Immature natural killer cell (primary cell): Measurements from ENCODE around the gene ANP32A. TPM values are rescaled to one million over a fixed set of nuclear protein-coding genes. Genes with fewer than 3 reads are reported as not detected.
"Not testable (repeated sequence)": the region's sequence is repeated elsewhere in the genome, so short reads cannot be mapped to it uniquely, and the experiment has no call there.

ENCODE experiments used
- DNase-seq, 3 donors: peaks; one replicate each; pipeline ENCODE4 v3.0.0; 2022; ENCODE audit warnings: mixed read lengths in 1 of 3
- H3K27ac Mint-ChIP-seq, 6 donors: one replicate each; pipeline ENCODE4 v1.8.0; 2020; ENCODE audit warnings: mixed read lengths in 6 of 6, mild to moderate bottlenecking in 5 of 6, inconsistent platforms in 4 of 6, moderate library complexity in 3 of 6
- H3K27me3 Mint-ChIP-seq, 3 donors: one replicate each; pipeline ENCODE4 v1.8.0; 2020 to 2021; ENCODE audit warnings: low read depth in 3 of 3, mild to moderate bottlenecking in 3 of 3, mixed read lengths in 3 of 3, moderate library complexity in 3 of 3, inconsistent platforms in 1 of 3
- H3K36me3 Mint-ChIP-seq, 3 donors: one replicate each; pipeline ENCODE4 v1.8.0; 2020; ENCODE audit warnings: mixed read lengths in 3 of 3, inconsistent platforms in 2 of 3, mild to moderate bottlenecking in 2 of 3
- H3K4me1 Mint-ChIP-seq, 2 donors: one replicate each; pipeline ENCODE4 v1.8.0; 2020; ENCODE audit warnings: inconsistent platforms in 2 of 2, mild to moderate bottlenecking in 2 of 2, mixed read lengths in 2 of 2, moderate library complexity in 1 of 2
- H3K4me3 Mint-ChIP-seq, 5 donors: one replicate each; pipeline ENCODE4 v1.8.0; 2020; ENCODE audit warnings: mild to moderate bottlenecking in 5 of 5, mixed read lengths in 5 of 5, inconsistent platforms in 3 of 5, moderate library complexity in 3 of 5
- H3K9me3 Mint-ChIP-seq, 6 donors: one replicate each; pipeline ENCODE4 v1.8.0; 2020; ENCODE audit warnings: mild to moderate bottlenecking in 6 of 6, mixed read lengths in 6 of 6, inconsistent platforms in 4 of 6, moderate library complexity in 3 of 6
- polyA plus RNA-seq, 3 donors: library from polyadenylated mRNA; unstranded; fragments of 300-500 nt; fragmentation: Illumina TruSeq; gene quantifications; one replicate each; pipeline ENCODE4 v1.2.3, GENCODE V29; 2021

The ANP32A gene
- 100 to 1,000 TPM in 1 of 3 donors, 10 to 100 TPM in 2; 76.3 to 147 (median 85.2) TPM for polyA plus RNA-seq

GRCh38 chr15:68820295-68821189 lies at the start of gene ANP32A:
Gene ANP32A (minus strand): TSS chr15:68820895. CDS start chr15:68820751, 144 bp downstream.
- Mint-ChIP-seq H3K4me3 (peak within 1 kb of the TSS; percentile 94 to 100 (median 96)), H3K9me3 (peaks cover 0 to 2% (median 0%) of the 10 kb centered on the region in 6 donors), H3K27me3 (peaks cover 18 to 30% (median 22%) of the 10 kb centered on the region in 3 donors), H3K4me1 (peaks cover 26 to 40% of the 10 kb centered on the region in 2 donors), H3K27ac (peak within 1 kb of the TSS; percentile 87 to 98 (median 94)), H3K36me3 (no peaks in the 10 kb centered on the region)
- DNase-seq: peak; percentile 96 to 98 (median 98)

- DNase-seq: no peak
Measured at GRCh38 chr15:68868296-68868695, 47.6 kb upstream of the ANP32A start.

GRCh38 chr15:68862415-68862814 lies 41.7 kb upstream of the ANP32A start:
- no peak overlapping the region for H3K4me3 Mint-ChIP-seq

More at GRCh38 chr15:68868296-68868695, 47.6 kb upstream of the ANP32A start:
- Mint-ChIP-seq H3K4me1 (no peaks in the 10 kb centered on the region), H3K9me3 (no peaks in the 10 kb centered on the region), H3K27ac (no peak overlapping the region), H3K27me3 (peaks cover 2 to 5% (median 2%) of the 10 kb centered on the region in 3 donors), H3K36me3 (no peaks in the 10 kb centered on the region), H3K4me3 (no peak overlapping the region)

GRCh38 chr15:68858666-68859065 lies 38.0 kb upstream of the ANP32A start:
- H3K9me3 Mint-ChIP-seq: peaks cover 6 to 23% (median 15%) of the 10 kb centered on the region in 6 donors
- H3K4me3 Mint-ChIP-seq, H3K36me3 Mint-ChIP-seq, H3K27ac Mint-ChIP-seq, DNase-seq, H3K4me1 Mint-ChIP-seq: not testable (repeated sequence)
- peaks cover 4 to 11% (median 6%) of the 10 kb centered on the region in 3 donors for H3K27me3 Mint-ChIP-seq

More at GRCh38 chr15:68862415-68862814, 41.7 kb upstream of the ANP32A start:
- no peak overlapping the region for H3K27ac Mint-ChIP-seq
- H3K27me3 Mint-ChIP-seq: peaks cover 4 to 9% (median 5%) of the 10 kb centered on the region in 3 donors
- peaks cover 0 to 6% (median 5%) of the 10 kb centered on the region in 3 donors for H3K36me3 Mint-ChIP-seq
- no peak for DNase-seq
- no peaks in the 10 kb centered on the region for H3K4me1 Mint-ChIP-seq
- H3K9me3 Mint-ChIP-seq: peaks cover 6 to 10% (median 9%) of the 10 kb centered on the region in 6 donors

- DNase-seq, H3K36me3 Mint-ChIP-seq, H3K4me3 Mint-ChIP-seq, H3K27ac Mint-ChIP-seq, H3K4me1 Mint-ChIP-seq: not testable (repeated sequence)
- peaks cover 4 to 11% (median 6%) of the 10 kb centered on the region in 3 donors for H3K27me3 Mint-ChIP-seq
- peaks cover 6 to 23% (median 15%) of the 10 kb centered on the region in 6 donors for H3K9me3 Mint-ChIP-seq
Measured at GRCh38 chr15:68857443-68857842, 36.7 kb upstream of the ANP32A start.

- Mint-ChIP-seq H3K36me3 (no peaks in the 10 kb centered on the region), H3K9me3 (peaks cover 0 to 13% (median 7%) of the 10 kb centered on the region in 6 donors), H3K4me3 (no peak overlapping the region), H3K27me3 (peaks cover 0 to 8% (median 4%) of the 10 kb centered on the region in 3 donors), H3K4me1 (no peaks in the 10 kb centered on the region), H3K27ac (no peak overlapping the region)
- no peak for DNase-seq
Measured at GRCh38 chr15:68852461-68852860, 31.8 kb upstream of the ANP32A start.

GRCh38 chr15:68851971-68852370 lies 31.3 kb upstream of the ANP32A start:
- Mint-ChIP-seq H3K4me3 (no peak overlapping the region), H3K36me3 (no peaks in the 10 kb centered on the region), H3K9me3 (peaks cover 0 to 8% (median 3%) of the 10 kb centered on the region in 6 donors), H3K27me3 (peaks cover 0 to 12% (median 4%) of the 10 kb centered on the region in 3 donors), H3K4me1 (no peaks in the 10 kb centered on the region), H3K27ac (no peak overlapping the region)
- no peak for DNase-seq

GRCh38 chr15:68849497-68849896 lies 28.8 kb upstream of the ANP32A start:
- Mint-ChIP-seq H3K27me3 (peaks cover 2 to 21% (median 11%) of the 10 kb centered on the region in 3 donors), H3K9me3 (peaks cover 0 to 2% (median 0%) of the 10 kb centered on the region in 6 donors), H3K4me1 (peaks cover 7 to 10% of the 10 kb centered on the region in 2 donors), H3K4me3 (no peak overlapping the region), H3K27ac (no peak overlapping the region), H3K36me3 (no peaks in the 10 kb centered on the region)
- DNase-seq: no peak

GRCh38 chr15:68846851-68847439 lies 26.2 kb upstream of the ANP32A start:
- Mint-ChIP-seq H3K4me3 (no peak overlapping the region), H3K4me1 (peaks cover 17 to 22% of the 10 kb centered on the region in 2 donors), H3K9me3 (peaks cover 0 to 2% (median 0%) of the 10 kb centered on the region in 6 donors), H3K27ac (no peak overlapping the region), H3K36me3 (no peaks in the 10 kb centered on the region), H3K27me3 (peaks cover 13 to 36% (median 18%) of the 10 kb centered on the region in 3 donors)
- no peak for DNase-seq

- H3K4me1 Mint-ChIP-seq: peaks cover 17 to 22% of the 10 kb centered on the region in 2 donors
- no peak for DNase-seq
- peaks cover 18 to 41% (median 20%) of the 10 kb centered on the region in 3 donors for H3K27me3 Mint-ChIP-seq
- no peak overlapping the region for H3K27ac Mint-ChIP-seq
- peaks cover 0 to 2% (median 0%) of the 10 kb centered on the region in 6 donors for H3K9me3 Mint-ChIP-seq
- H3K4me3 Mint-ChIP-seq: peak overlapping the region in 2 of 5 donors; percentile 2 to 30
- H3K36me3 Mint-ChIP-seq: no peaks in the 10 kb centered on the region
Measured at GRCh38 chr15:68844856-68845550, 24.3 kb upstream of the ANP32A start.

- peak; percentile 21 to 33 (median 28) for DNase-seq
- Mint-ChIP-seq H3K36me3 (no peaks in the 10 kb centered on the region), H3K27me3 (peaks cover 18 to 46% (median 31%) of the 10 kb centered on the region in 3 donors), H3K4me1 (peaks cover 17 to 22% of the 10 kb centered on the region in 2 donors), H3K9me3 (peaks cover 0 to 2% (median 0%) of the 10 kb centered on the region in 6 donors), H3K27ac (no peak overlapping the region), H3K4me3 (peak overlapping the region; percentile 48 to 82 (median 72))
Measured at GRCh38 chr15:68843425-68844311, 23.0 kb upstream of the ANP32A start.

- DNase-seq: no peak
- Mint-ChIP-seq H3K36me3 (no peaks in the 10 kb centered on the region), H3K27ac (no peak overlapping the region), H3K9me3 (peaks cover 0 to 4% (median 0%) of the 10 kb centered on the region in 6 donors), H3K4me3 (peak overlapping the region in 3 of 5 donors; percentile 25 to 37 (median 33)), H3K4me1 (peaks cover 17 to 22% of the 10 kb centered on the region in 2 donors), H3K27me3 (peaks cover 18 to 46% (median 34%) of the 10 kb centered on the region in 3 donors)
Measured at GRCh38 chr15:68842958-68843357, 22.3 kb upstream of the ANP32A start.
